ENCODE data around the gene FRS3.

DNA sequence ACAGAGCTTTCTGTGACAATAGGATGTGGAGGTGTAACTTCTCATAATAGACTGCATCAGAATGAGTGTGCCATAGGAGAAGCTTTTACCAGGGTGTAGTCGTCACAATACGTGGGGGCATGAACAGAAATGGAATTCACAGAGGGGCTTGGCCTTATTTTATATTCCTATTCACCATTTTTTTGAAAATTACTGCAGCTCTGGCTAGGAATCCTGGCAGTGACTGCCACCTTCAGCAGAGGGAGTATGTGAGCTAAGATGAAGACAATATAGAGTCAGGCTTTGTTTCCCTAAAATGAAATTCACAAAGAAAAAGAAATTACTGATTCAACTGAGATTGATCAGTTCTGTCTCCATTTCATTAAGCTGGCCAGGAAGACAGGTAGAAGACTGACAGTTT, 21.7 kb upstream of the FRS3 start:
- TF ChIP-seq, protein P1, sequence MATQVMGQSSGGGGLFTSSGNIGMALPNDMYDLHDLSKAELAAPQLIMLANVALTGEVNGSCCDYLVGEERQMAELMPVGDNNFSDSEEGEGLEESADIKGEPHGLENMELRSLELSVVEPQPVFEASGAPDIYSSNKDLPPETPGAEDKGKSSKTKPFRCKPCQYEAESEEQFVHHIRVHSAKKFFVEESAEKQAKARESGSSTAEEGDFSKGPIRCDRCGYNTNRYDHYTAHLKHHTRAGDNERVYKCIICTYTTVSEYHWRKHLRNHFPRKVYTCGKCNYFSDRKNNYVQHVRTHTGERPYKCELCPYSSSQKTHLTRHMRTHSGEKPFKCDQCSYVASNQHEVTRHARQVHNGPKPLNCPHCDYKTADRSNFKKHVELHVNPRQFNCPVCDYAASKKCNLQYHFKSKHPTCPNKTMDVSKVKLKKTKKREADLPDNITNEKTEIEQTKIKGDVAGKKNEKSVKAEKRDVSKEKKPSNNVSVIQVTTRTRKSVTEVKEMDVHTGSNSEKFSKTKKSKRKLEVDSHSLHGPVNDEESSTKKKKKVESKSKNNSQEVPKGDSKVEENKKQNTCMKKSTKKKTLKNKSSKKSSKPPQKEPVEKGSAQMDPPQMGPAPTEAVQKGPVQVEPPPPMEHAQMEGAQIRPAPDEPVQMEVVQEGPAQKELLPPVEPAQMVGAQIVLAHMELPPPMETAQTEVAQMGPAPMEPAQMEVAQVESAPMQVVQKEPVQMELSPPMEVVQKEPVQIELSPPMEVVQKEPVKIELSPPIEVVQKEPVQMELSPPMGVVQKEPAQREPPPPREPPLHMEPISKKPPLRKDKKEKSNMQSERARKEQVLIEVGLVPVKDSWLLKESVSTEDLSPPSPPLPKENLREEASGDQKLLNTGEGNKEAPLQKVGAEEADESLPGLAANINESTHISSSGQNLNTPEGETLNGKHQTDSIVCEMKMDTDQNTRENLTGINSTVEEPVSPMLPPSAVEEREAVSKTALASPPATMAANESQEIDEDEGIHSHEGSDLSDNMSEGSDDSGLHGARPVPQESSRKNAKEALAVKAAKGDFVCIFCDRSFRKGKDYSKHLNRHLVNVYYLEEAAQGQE (tag by site-specific recombination; IDR thresholded peaks at IDR 0.05): no peak
- TF ChIP-seq, protein P2, sequence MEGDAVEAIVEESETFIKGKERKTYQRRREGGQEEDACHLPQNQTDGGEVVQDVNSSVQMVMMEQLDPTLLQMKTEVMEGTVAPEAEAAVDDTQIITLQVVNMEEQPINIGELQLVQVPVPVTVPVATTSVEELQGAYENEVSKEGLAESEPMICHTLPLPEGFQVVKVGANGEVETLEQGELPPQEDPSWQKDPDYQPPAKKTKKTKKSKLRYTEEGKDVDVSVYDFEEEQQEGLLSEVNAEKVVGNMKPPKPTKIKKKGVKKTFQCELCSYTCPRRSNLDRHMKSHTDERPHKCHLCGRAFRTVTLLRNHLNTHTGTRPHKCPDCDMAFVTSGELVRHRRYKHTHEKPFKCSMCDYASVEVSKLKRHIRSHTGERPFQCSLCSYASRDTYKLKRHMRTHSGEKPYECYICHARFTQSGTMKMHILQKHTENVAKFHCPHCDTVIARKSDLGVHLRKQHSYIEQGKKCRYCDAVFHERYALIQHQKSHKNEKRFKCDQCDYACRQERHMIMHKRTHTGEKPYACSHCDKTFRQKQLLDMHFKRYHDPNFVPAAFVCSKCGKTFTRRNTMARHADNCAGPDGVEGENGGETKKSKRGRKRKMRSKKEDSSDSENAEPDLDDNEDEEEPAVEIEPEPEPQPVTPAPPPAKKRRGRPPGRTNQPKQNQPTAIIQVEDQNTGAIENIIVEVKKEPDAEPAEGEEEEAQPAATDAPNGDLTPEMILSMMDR (tag by site-specific recombination; IDR thresholded peaks at IDR 0.05): no peak
- TF ChIP-seq, protein P3, sequence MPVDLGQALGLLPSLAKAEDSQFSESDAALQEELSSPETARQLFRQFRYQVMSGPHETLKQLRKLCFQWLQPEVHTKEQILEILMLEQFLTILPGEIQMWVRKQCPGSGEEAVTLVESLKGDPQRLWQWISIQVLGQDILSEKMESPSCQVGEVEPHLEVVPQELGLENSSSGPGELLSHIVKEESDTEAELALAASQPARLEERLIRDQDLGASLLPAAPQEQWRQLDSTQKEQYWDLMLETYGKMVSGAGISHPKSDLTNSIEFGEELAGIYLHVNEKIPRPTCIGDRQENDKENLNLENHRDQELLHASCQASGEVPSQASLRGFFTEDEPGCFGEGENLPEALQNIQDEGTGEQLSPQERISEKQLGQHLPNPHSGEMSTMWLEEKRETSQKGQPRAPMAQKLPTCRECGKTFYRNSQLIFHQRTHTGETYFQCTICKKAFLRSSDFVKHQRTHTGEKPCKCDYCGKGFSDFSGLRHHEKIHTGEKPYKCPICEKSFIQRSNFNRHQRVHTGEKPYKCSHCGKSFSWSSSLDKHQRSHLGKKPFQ (tag by site-specific recombination; IDR thresholded peaks at IDR 0.05): no peak
- TF ChIP-seq KLF9 (tag by site-specific recombination; IDR thresholded peaks at IDR 0.05; ENCODE audit: low read depth): no peak
- no peak for TF ChIP-seq BCL11A (tag by site-specific recombination; IDR thresholded peaks at IDR 0.05; ENCODE audit: low read depth)
- TF ChIP-seq ZBTB7A (tag by site-specific recombination; IDR thresholded peaks at IDR 0.05; ENCODE audit: low read depth): no peak
- TF ChIP-seq, protein P4, sequence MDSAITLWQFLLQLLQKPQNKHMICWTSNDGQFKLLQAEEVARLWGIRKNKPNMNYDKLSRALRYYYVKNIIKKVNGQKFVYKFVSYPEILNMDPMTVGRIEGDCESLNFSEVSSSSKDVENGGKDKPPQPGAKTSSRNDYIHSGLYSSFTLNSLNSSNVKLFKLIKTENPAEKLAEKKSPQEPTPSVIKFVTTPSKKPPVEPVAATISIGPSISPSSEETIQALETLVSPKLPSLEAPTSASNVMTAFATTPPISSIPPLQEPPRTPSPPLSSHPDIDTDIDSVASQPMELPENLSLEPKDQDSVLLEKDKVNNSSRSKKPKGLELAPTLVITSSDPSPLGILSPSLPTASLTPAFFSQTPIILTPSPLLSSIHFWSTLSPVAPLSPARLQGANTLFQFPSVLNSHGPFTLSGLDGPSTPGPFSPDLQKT (IDR thresholded peaks at IDR 0.05; ENCODE audit: borderline replicate concordance, low read depth, low read length): no peak
- TF ChIP-seq, protein P5, sequence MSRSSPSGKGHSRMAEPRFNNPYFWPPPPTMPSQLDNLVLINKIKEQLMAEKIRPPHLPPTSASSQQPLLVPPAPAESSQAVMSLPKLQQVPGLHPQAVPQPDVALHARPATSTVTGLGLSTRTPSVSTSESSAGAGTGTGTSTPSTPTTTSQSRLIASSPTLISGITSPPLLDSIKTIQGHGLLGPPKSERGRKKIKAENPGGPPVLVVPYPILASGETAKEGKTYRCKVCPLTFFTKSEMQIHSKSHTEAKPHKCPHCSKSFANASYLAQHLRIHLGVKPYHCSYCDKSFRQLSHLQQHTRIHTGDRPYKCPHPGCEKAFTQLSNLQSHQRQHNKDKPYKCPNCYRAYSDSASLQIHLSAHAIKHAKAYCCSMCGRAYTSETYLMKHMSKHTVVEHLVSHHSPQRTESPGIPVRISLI (tag by site-specific recombination; IDR thresholded peaks at IDR 0.05): no peak
